K562 (cell line): ENCODE data around the gene TTC6. TPM values are rescaled to one million over a fixed set of nuclear protein-coding genes. Genes with fewer than 3 reads are reported as not detected.

Experiments used
- CTBP1 ChIP-seq: fragments of 450-650 bp; IDR thresholded peaks from 2 replicates; pipeline ENCODE4 v1.6.1; 2016; ENCODE audit warnings: borderline replicate concordance
- CTCF ChIP-seq, 3 experiments: IDR thresholded peaks in 2 of 3; conservative IDR thresholded peaks in 1 of 3; 2 replicates each; pipeline ENCODE4 v1.5.1; 2011 to 2012; ENCODE audit warnings: low read length in 3 of 3, mild to moderate bottlenecking in 3 of 3, control low read depth in 2 of 3, improper control_type of control experiment in 1 of 3, inconsistent platforms in 1 of 3, low read depth in 1 of 3, mixed read lengths in 1 of 3, moderate library complexity in 1 of 3; ENCODE audit not compliant: insufficient read depth in 2 of 3
- ELK1 ChIP-seq: sonication (generic); formaldehyde crosslinking; IDR thresholded peaks from 2 replicates; pipeline ENCODE4 v1.8.1; 2022; ENCODE audit warnings: missing genetic modification reagents
- FOSL1 ChIP-seq: fragments of 200-800 bp; sonication (Bioruptor generic); conservative IDR thresholded peaks from 2 replicates; pipeline ENCODE4 v1.6.1; 2016; ENCODE audit warnings: missing genetic modification characterization, missing compliant biosample characterization
- GATA2 ChIP-seq: sonication (generic); formaldehyde crosslinking; IDR thresholded peaks from 2 replicates; pipeline ENCODE4 v1.4.0; 2020; ENCODE audit warnings: mild to moderate bottlenecking, missing genetic modification reagents
- JUND ChIP-seq, 2 experiments: IDR thresholded peaks; 2 replicates in 1 of 2; 3 replicates in 1 of 2; pipeline ENCODE4 v1.6.1; 2011; ENCODE audit warnings: borderline replicate concordance in 2 of 2, low read depth in 2 of 2, low read length in 2 of 2, improper control_type of control experiment in 1 of 2, missing biosample characterization in 1 of 2, missing genetic modification characterization in 1 of 2, missing genetic modification reagents in 1 of 2
- KDM1A ChIP-seq, 2 experiments: fragments of 450-650 bp; IDR thresholded peaks; 2 replicates each; pipeline ENCODE4 v1.6.1; 2016; ENCODE audit warnings: mild to moderate bottlenecking in 2 of 2
- MLLT1 ChIP-seq, 2 experiments: fragments of 450-650 bp; IDR thresholded peaks; 2 replicates each; pipeline ENCODE4 v1.6.1; 2016
- MYC ChIP-seq, 2 experiments: fragments of 250-450 bp in 1 of 2; sonication (Bioruptor Pico) in 1 of 2; IDR thresholded peaks; 2 replicates each; pipeline versions ENCODE4 v1.5.1 to v1.6.1; 2012 to 2021; ENCODE audit warnings: low read depth in 2 of 2, borderline replicate concordance in 1 of 2, improper control_type of control experiment in 1 of 2, low read length in 1 of 2, mild to moderate bottlenecking in 1 of 2, moderate library complexity in 1 of 2
- POLR2A ChIP-seq: fragments of 450-650 bp; conservative IDR thresholded peaks from 2 replicates; pipeline ENCODE4 v1.6.1; 2016
- POLR2AphosphoS5 ChIP-seq: IDR thresholded peaks from 2 replicates; pipeline ENCODE4 v1.6.1; 2011; ENCODE audit warnings: mild to moderate bottlenecking, low read depth, low read length, moderate library complexity; ENCODE audit not compliant: control insufficient read depth, insufficient read depth
- RBFOX2 ChIP-seq: fragments of 200-400 bp; formaldehyde crosslinking; IDR thresholded peaks from 2 replicates; pipeline ENCODE4 v1.6.1; 2017; ENCODE audit warnings: low read depth, mild to moderate bottlenecking, low read length, moderate library complexity
- SIX5 ChIP-seq, 2 experiments: IDR thresholded peaks; 2 replicates each; pipeline ENCODE4 v1.6.1; 2011; ENCODE audit warnings: low read length in 2 of 2, borderline replicate concordance in 1 of 2, low read depth in 1 of 2, mild to moderate bottlenecking in 1 of 2, moderate library complexity in 1 of 2; ENCODE audit not compliant: insufficient read depth in 1 of 2
- SMARCA4 ChIP-seq: fragments of 450-650 bp; IDR thresholded peaks from 2 replicates; pipeline ENCODE4 v1.6.1; 2016
- SMARCE1 ChIP-seq: fragments of 450-650 bp; IDR thresholded peaks from 2 replicates; pipeline ENCODE4 v1.7.1; 2016; ENCODE audit warnings: mild to moderate bottlenecking
- TRIM24 ChIP-seq, 2 experiments: fragments of 450-650 bp; IDR thresholded peaks; 2 replicates each; pipeline ENCODE4 v1.6.1; 2016
- ZBTB7A ChIP-seq: IDR thresholded peaks from 2 replicates; pipeline ENCODE4 v1.6.1; 2011; ENCODE audit warnings: low read depth, mild to moderate bottlenecking, low read length, moderate library complexity, borderline replicate concordance; ENCODE audit not compliant: control insufficient read depth
- ZNF263 ChIP-seq: sonication (generic); formaldehyde crosslinking; IDR thresholded peaks from 2 replicates; pipeline ENCODE4 v1.8.0; 2022; ENCODE audit warnings: mild to moderate bottlenecking, missing genetic modification reagents, borderline replicate concordance
- polyA plus RNA-seq, 8 experiments: library from polyadenylated mRNA; depleted of rRNA in 4 of 8; stranded (reverse) in 5 of 8; unstranded in 3 of 8; fragments of >200 nt; fragmentation: Nextera tagmentation in 2 of 8; fragmentation: Illumina TruSeq in 1 of 8; extraction: Ambion mirVana in 2 of 8; extraction: Trizol in 1 of 8; gene quantifications; 2 replicates each; pipeline versions ENCODE4 v1.2.1 to v1.2.3, GENCODE V29; 2011 to 2014; ENCODE audit warnings: inconsistent platforms in 1 of 8, missing spikeins in 1 of 8
- total RNA-seq, 7 experiments: library from RNA; depleted of rRNA in 6 of 7; stranded (reverse); fragments of >200 nt in 6 of 7; fragmentation: Illumina TruSeq in 2 of 7; extraction: Trizol in 2 of 7; gene quantifications; 2 replicates each; pipeline versions ENCODE4 v1.2.1 to v1.2.3, GENCODE V29; 2011 to 2021; ENCODE audit warnings: low replicate concordance in 1 of 7
- TF ChIP-seq, protein P1 (sequence below): fragments of 450-650 bp; IDR thresholded peaks from 2 replicates; pipeline ENCODE4 v1.6.1; 2016
- TF ChIP-seq, protein P2 (sequence below): fragments of 250-450 bp; sonication (Bioruptor Pico); IDR thresholded peaks from 2 replicates; pipeline ENCODE4 v1.5.0; 2021

The TTC6 gene
- total and polyA plus RNA-seq, 9 of the 15 experiments (the other 6 are each of a cell fraction or from before 2014, with no cell fraction given), result 0.04 to 0.23 (median 0.08) TPM; not detected in 5

- TF ChIP-seq ELK1 (CRISPR knock-in tag) (no peak), POLR2A (peak; percentile 40; the same call in 1 of the 2 replicates), SMARCA4 (peak; percentile 72; the same call in 1 of the 2 replicates), ZNF263 (CRISPR knock-in tag) (peak; percentile 91), SMARCE1 (peak; percentile 78), MYC (IDR thresholded peaks at IDR 0.05; ENCODE audit: low read depth, low read length) (0 out of 2 replicates have a peak, but pooled peaks have one; percentile 20), MYC (CRISPR knock-in tag; IDR thresholded peaks at IDR 0.05; ENCODE audit: borderline replicate concordance, low read depth) (no peak), TRIM24 (IDR thresholded peaks at IDR 0.05) (0 out of 4 replicates have a peak, but pooled peaks of 1 of the 2 experiments have one; percentile 19), POLR2AphosphoS5 (no peak), SIX5 (IDR thresholded peaks at IDR 0.05; ENCODE audit: borderline replicate concordance in 1 of 2, insufficient read depth in 1 of 2, low read depth in 1 of 2, low read length in 2 of 2) (no peak), RBFOX2 (peak; percentile 60), GATA2 (CRISPR knock-in tag) (peak; percentile 35; the same call in 1 of the 2 replicates), MLLT1 (IDR thresholded peaks at IDR 0.05) (peak in 1 of 2 experiments; percentile 80; a peak in 2 of 4 replicates), CTBP1 (peak; percentile 70), CTCF (IDR thresholded peaks at IDR 0.05 in 2 of 3, conservative IDR thresholded peaks at IDR 0.05 in 1 of 3; ENCODE audit: insufficient read depth in 2 of 3, low read depth in 1 of 3, low read length in 3 of 3) (no peak), FOSL1 (tag) (peak; percentile 58; the same call in 1 of the 2 replicates), JUND (IDR thresholded peaks at IDR 0.05; ENCODE audit: borderline replicate concordance, low read depth, low read length) (peak; percentile 51), JUND (tag; IDR thresholded peaks at IDR 0.05; ENCODE audit: borderline replicate concordance, low read depth, low read length) (peak; percentile 42; the same call in 1 of the 3 replicates), ZBTB7A (0 out of 2 replicates have a peak, but pooled peaks have one; percentile 15), KDM1A (IDR thresholded peaks at IDR 0.05) (peak in 1 of 2 experiments; percentile 12; a peak in 1 of 4 replicates)
- TF ChIP-seq, protein P1, sequence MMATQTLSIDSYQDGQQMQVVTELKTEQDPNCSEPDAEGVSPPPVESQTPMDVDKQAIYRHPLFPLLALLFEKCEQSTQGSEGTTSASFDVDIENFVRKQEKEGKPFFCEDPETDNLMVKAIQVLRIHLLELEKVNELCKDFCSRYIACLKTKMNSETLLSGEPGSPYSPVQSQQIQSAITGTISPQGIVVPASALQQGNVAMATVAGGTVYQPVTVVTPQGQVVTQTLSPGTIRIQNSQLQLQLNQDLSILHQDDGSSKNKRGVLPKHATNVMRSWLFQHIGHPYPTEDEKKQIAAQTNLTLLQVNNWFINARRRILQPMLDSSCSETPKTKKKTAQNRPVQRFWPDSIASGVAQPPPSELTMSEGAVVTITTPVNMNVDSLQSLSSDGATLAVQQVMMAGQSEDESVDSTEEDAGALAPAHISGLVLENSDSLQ, result peak; percentile 10; the same call in 1 of the 2 replicates
- TF ChIP-seq, protein P2, sequence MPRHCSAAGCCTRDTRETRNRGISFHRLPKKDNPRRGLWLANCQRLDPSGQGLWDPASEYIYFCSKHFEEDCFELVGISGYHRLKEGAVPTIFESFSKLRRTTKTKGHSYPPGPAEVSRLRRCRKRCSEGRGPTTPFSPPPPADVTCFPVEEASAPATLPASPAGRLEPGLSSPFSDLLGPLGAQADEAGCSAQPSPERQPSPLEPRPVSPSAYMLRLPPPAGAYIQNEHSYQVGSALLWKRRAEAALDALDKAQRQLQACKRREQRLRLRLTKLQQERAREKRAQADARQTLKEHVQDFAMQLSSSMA (CRISPR knock-in tag), result no peak
These were observed 586 bp downstream of the TTC6 start (continued) for GRCh38 chr14:37595809-37596621.
